ENCODE measurements around the gene SLC7A6.

The SLC7A6 gene

DNA sequence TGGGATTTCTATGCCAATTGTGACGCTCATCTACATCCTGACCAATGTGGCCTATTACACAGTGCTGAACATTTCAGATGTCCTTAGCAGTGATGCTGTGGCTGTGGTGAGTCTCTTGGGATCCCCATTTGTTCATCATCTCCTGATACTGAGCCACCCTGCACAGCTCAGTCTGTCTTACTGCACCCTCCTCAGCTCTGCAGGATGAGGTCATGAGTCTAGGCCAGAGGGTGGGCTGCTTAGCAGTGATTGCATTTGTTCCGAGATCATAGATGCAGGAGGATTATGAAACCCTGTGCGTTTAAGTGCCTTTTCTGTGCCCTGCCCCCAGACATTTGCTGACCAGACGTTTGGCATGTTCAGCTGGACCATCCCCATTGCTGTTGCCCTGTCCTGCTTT lies 26.9 kb downstream of the SLC7A6 start:
- peaks cover 81% of the 10 kb centered on the region for H3K36me3 Mint-ChIP-seq

DNA sequence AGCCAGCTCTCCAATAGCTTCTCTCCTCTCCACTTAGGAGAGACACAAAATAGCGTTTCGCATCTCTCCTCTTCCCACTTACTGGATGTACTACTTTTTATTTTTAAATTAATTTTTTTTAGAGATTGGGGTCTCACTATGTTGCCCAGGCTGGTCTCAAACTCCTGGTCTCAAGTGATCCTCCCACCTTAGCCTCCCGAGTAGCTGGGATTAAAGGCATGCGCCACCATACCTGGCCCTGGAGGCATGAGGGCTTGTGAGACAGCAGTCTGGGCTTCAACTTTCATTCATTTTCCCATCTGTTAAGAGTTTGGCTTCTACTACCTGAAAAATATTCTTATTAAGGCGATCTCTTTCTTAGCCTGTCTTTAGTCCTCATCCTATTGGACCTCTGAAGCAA lies 28.1 kb downstream of the SLC7A6 start:
- Mint-ChIP-seq H3K4me3 (no peak overlapping the region), H3K27ac (peak overlapping the region; percentile 79), H3K9me3 (no peaks in the 10 kb centered on the region), H3K36me3 (peaks cover 78% of the 10 kb centered on the region), H3K27me3 (no peaks in the 10 kb centered on the region), H3K4me1 (peaks cover 38% of the 10 kb centered on the region)
- ATAC-seq, result no peak

More for the DNA sequence above, 26.9 kb downstream of the SLC7A6 start:
- Mint-ChIP-seq H3K9me3 (no peaks in the 10 kb centered on the region), H3K4me1 (peaks cover 49% of the 10 kb centered on the region), H3K27ac (peak overlapping the region; percentile 79), H3K4me3 (no peak overlapping the region), H3K27me3 (no peaks in the 10 kb centered on the region)
- no peak for ATAC-seq

DNA sequence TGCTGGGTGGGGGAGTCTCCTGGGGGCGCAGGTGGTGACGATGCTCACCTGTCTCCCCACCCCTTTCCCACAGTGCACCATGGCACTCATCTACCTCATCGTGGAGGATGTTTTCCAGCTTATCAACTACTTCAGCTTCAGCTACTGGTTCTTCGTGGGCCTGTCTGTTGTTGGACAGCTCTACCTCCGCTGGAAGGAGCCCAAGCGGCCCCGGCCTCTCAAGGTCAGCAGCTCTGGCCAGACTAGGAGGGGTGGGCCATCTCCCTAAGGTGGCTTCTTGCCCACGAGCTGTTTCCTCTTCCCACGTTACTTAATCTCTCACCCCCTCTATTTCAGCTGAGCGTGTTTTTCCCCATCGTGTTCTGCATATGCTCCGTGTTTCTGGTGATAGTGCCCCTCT lies 32.0 kb downstream of the SLC7A6 start:
- Mint-ChIP-seq H3K36me3 (peaks cover 79% of the 10 kb centered on the region), H3K9me3 (no peaks in the 10 kb centered on the region), H3K27me3 (no peaks in the 10 kb centered on the region), H3K4me1 (peaks cover 18% of the 10 kb centered on the region), H3K4me3 (no peak overlapping the region), H3K27ac (peak overlapping the region; percentile 42)
- ATAC-seq, result no peak

DNA sequence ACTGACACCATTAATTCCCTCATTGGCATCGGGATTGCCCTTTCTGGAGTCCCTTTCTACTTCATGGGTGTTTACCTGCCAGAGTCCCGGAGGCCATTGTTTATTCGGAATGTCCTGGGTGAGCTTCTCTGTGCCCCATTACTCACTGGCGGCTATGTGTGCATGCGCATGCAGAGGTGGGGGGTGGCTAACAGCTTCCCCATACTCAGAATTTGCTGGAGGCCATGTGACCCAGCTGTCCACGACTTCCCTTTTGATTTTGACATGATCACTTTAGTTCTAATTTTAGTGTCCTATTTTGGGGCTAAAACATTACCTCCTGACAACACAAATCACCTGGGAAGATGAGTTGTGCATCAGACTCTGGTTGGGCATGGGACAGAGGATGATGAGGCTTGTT lies 32.4 kb downstream of the SLC7A6 start:
- no peak for ATAC-seq
- peak overlapping the region; percentile 42 for H3K27ac Mint-ChIP-seq
- H3K27me3 Mint-ChIP-seq, result no peaks in the 10 kb centered on the region
- peaks cover 14% of the 10 kb centered on the region for H3K4me1 Mint-ChIP-seq
- H3K9me3 Mint-ChIP-seq, result no peaks in the 10 kb centered on the region
- no peak overlapping the region for H3K4me3 Mint-ChIP-seq
- peaks cover 79% of the 10 kb centered on the region for H3K36me3 Mint-ChIP-seq

DNA sequence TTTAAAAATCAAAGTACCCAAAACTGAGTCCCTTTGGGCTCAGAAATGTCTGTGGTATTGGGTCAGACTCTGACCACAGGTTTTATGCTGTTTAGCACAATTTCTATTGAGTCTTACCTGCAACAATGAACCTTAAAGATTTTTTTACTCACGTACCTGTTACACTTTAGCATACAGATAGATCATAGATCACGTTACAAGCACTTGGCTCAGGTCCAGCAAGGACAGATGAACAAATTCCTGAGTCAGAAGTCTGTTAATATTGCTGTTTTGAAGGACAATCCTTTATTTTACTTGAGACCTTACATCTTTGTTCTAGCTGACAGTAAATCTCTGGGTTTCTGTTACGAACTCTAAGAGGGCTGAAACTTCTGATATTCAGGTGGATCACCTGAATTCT lies 33.6 kb downstream of the SLC7A6 start:
- Mint-ChIP-seq H3K36me3 (peaks cover 78% of the 10 kb centered on the region), H3K27me3 (no peaks in the 10 kb centered on the region)

DNA sequence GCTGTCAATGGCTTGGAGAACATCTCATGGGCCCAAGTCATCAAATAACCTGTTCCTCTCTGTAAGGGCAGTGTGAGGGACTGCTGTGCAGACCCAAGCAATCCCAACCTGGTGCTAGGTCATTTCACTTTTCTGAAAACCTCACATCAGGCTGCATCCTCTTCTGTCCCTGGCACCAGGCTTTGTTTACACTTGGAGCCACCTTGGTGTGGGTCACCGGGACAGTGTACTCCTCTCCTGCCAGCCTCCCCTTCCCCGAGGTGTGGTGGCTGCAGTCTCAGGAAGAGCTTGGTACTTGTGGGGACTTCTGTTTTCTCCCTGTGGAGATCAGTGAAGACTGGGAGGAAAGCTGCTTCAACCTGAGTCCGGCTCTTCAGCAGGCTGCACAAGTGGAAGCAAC lies 34.0 kb downstream of the SLC7A6 start:
- Mint-ChIP-seq H3K27ac (no peak overlapping the region), H3K4me3 (no peak overlapping the region), H3K4me1 (peaks cover 12% of the 10 kb centered on the region), H3K9me3 (no peaks in the 10 kb centered on the region), H3K27me3 (no peaks in the 10 kb centered on the region), H3K36me3 (peaks cover 77% of the 10 kb centered on the region)
- no peak for ATAC-seq

More for the DNA sequence above, 33.6 kb downstream of the SLC7A6 start:
- Mint-ChIP-seq H3K4me3 (no peak overlapping the region), H3K27ac (peak overlapping the region; percentile 42), H3K4me1 (peaks cover 12% of the 10 kb centered on the region), H3K9me3 (no peaks in the 10 kb centered on the region)
- no peak for ATAC-seq

DNA sequence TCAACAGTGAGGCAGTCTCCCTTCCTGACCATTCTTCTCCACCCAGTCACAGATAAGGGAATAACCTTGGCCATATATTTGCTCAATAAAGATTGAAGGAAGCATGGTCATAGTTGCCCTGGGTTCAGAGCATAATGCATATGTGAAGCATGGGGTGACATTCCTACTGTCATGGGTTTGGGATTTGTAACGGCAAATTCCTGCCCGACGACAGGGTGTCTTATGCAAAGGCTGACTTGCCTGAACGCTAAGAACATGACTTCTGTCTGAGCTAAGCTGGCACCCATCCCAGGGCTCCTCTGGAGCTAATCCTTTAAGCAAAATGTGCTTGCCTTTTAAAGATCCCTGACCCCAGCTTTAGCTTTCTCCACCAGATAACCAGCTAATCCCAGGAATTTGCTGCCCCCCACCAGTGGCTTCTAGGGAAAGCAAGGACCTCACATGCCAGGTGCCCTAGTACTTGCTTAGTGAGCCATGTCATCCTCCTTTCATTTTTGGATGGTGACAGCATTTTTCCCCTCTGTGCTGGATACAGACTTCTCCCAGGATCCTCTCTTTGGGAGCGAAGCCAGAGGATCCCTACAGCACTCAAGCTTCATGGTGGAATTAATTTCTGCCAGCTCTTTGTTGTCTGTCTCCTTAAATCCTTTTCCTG lies 34.7 kb downstream of the SLC7A6 start:
- Mint-ChIP-seq H3K9me3 (no peaks in the 10 kb centered on the region), H3K36me3 (peaks cover 77% of the 10 kb centered on the region), H3K4me3 (no peak overlapping the region)

DNA sequence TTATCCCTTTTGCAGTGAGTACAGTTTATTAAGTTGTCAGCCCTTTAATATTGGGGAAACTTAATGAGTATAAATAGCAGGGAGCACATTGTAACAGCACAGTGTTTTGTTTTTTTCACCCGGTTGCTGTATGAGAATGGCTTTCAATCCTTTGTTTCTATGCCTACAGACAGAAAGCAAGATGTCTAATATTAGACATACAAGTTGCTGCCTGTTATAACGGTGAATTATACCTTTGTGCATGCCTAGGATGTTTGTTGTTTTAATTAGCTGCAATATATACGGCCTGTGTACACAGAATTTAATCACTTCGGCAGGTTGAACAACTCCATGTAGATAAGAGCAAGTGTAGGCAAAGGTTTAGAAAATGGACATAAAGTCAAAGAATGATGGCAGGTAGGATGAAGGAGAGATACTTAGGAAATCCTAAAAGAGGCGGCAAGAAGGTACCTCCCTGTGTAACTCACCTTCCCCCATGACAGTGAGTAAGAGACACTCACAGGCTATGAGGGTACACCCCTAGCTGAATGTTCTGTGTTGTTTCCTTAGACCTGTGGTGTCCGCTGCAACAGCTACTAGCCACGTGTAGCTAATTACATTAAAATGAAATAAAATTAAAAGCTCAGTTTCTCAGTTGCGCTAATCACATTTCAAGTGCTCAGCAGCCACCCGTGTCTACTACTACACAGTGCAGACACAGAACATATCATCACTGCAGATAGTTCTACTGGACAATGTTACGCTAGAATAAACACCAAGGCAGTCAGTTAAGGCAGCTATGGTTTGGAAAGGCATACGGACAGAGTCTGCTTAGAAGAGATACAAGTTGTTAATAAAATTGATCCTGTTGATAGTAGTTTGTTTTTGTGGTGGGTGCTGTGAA lies 35.5 kb downstream of the SLC7A6 start:
- H3K27me3 Mint-ChIP-seq, result no peaks in the 10 kb centered on the region
- H3K36me3 Mint-ChIP-seq, result peaks cover 74% of the 10 kb centered on the region
- peaks cover 14% of the 10 kb centered on the region for H3K4me1 Mint-ChIP-seq
- no peak for ATAC-seq
- H3K4me3 Mint-ChIP-seq, result no peak overlapping the region
- H3K27ac Mint-ChIP-seq, result peak overlapping the region; percentile 75
- no peaks in the 10 kb centered on the region for H3K9me3 Mint-ChIP-seq

More for the DNA sequence above, 34.7 kb downstream of the SLC7A6 start:
- peaks cover 12% of the 10 kb centered on the region for H3K4me1 Mint-ChIP-seq
- no peaks in the 10 kb centered on the region for H3K27me3 Mint-ChIP-seq
- ATAC-seq, result no peak
- H3K27ac Mint-ChIP-seq, result peak overlapping the region; percentile 75

DNA sequence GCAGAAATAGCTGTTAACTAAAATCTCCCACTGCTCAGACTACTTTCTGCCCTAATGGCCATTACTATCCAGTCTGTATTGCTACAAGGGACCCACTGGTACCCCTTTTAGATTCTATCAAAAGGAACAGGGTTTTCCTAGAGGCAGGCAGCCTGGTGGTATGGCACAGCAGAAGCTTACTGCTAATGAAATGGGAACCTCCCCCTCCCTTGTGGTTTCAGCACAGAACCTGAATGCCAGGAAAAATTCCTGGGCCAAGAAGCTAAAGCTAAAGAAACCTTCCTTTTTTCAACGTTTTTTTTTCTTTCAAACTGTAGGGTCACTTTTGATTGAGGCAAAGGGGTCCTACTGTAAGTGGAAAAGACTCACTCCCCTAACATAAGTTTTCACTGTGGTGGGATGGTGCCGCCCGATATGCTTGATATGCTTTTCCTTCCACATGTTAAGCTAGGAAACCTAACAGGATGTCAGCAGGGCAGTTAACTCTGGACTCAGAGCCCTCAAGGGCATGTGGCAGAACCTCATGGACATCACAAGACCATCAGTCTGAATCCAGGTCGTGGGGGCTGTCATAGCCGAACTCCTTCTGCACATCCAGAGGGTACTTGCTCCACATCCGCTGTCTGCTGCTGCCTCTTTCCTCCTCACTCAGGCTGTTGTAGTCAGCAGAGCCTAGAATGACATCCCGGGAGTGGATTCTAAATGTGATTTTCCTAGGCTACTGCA lies 36.6 kb downstream of the SLC7A6 start:
- H3K36me3 Mint-ChIP-seq, result peaks cover 75% of the 10 kb centered on the region
- peak overlapping the region; percentile 62 for H3K27ac Mint-ChIP-seq
- no peaks in the 10 kb centered on the region for H3K9me3 Mint-ChIP-seq
- no peaks in the 10 kb centered on the region for H3K27me3 Mint-ChIP-seq
- H3K4me1 Mint-ChIP-seq, result peaks cover 24% of the 10 kb centered on the region
- ATAC-seq, result no peak
- no peak overlapping the region for H3K4me3 Mint-ChIP-seq

DNA sequence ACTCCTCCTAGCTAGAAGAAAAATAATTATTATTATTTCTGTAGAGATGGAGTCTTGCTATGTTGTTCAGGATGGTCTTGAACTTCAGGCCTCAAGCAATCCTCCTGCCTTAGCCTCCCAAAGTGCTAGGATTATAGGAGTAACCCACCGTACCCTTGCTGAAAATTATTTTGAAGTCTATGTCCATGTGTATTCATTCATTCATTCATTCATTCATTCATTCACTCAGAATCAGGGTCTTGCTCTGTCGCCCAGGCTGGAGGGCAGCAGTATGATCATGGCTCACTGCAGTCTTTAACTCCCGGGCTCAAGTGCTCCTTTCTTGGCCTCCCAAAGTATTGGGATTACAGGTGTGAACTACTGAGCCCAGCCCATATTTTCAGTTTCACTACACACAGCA lies 42.3 kb downstream of the SLC7A6 start:
- Mint-ChIP-seq H3K27me3 (no peaks in the 10 kb centered on the region), H3K36me3 (peaks cover 42% of the 10 kb centered on the region), H3K9me3 (no peaks in the 10 kb centered on the region), H3K4me3 (no peak overlapping the region), H3K27ac (no peak overlapping the region), H3K4me1 (peaks cover 32% of the 10 kb centered on the region)
- no peak for ATAC-seq

DNA sequence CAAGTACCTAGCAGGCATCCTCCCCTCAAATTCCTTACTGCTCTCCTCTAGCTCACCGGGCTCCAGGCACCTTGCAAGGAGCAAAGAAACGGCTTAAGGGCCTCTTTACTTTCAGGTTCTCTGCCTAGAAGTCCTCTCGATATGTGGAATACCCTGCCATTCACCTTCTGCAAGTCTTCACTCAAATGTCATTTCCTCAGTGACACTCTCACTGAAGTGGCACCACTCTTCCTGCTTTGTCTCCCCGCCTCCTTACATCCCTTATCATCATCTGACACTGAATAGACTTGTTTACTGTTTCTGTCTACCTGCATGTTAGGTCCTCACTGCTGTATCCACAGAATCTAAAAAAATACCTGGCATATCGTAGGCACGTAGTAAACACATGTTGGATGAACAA lies 45.5 kb downstream of the SLC7A6 start:
- Mint-ChIP-seq H3K4me1 (peaks cover 43% of the 10 kb centered on the region), H3K4me3 (peak overlapping the region; percentile 95), H3K27me3 (no peaks in the 10 kb centered on the region), H3K9me3 (no peaks in the 10 kb centered on the region), H3K36me3 (peaks cover 18% of the 10 kb centered on the region), H3K27ac (peak overlapping the region; percentile 88)
- no peak for ATAC-seq

DNA sequence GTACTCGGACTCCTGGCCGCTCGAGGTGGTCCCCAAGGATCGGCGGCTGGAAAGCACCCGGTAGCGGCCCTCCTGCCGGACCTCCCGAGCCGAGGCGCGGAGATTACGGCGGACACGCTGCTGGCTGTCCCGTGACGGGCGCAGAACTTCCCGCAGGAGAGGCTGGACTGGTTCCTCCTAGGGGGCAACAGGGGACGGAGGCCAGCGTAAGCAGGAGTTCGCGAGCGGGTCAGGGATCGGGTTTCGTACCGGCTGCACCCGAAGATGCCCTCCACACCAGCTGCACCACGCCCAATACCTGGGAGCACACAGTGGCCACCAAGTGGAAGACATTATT lies 46.1 kb downstream of the SLC7A6 start:
- H3K4me3 Mint-ChIP-seq, result peak overlapping the region; percentile 95
- no peaks in the 10 kb centered on the region for H3K9me3 Mint-ChIP-seq
- H3K4me1 Mint-ChIP-seq, result peaks cover 37% of the 10 kb centered on the region
- H3K27ac Mint-ChIP-seq, result peak overlapping the region; percentile 88
- H3K27me3 Mint-ChIP-seq, result no peaks in the 10 kb centered on the region
- no peak for ATAC-seq
- H3K36me3 Mint-ChIP-seq, result peaks cover 18% of the 10 kb centered on the region

DNA sequence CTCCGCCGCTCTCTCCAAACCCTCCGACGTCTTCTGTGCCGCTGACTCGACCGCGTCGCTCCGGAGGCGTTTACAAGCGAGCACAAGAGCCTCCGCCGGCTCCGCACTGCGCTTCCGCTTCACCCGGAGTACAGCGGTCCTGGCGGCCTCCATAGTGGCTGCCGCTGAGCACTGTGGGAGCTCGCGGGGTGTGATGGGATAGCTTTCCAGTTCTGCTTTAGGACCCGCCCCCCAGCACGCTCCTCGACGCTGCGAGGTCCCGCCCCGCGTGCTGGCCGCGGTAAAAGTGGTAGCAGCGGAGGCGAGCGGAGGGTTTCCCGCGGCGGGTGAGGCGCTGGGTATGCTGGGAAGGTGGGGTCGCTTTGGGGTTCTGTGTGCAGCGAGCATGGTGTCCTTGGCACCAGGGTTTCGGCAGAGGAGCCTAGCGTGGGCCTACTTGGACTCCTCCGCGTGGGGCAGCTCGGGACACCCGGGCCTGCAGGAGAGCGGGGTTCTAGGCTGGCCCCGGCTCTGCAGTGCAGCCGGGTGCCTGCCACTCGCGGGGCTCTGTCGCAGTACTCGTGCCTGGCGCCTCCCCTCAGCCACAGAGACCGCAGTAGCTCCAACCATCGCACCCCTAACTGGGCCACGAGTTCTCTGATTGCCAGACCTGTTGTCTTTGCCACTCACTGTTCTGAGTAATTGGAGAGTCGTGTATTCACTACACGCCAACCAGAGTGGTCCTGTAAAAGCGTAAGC lies 46.6 kb downstream of the SLC7A6 start, which contains the start of the genes PRMT7 and SLC7A6OS:
PRMT7 (plus strand) TSS at position 246 of the 738 bp plus-strand sequence. CDS start 4,961 bp downstream, outside the sequence.
SLC7A6OS (minus strand) TSS at position 173 of the 738 bp plus-strand sequence; CDS start at position 153, 20 bp downstream.
- H3K27me3 Mint-ChIP-seq, result no peaks in the 10 kb centered on the region
- H3K36me3 Mint-ChIP-seq, result peaks cover 18% of the 10 kb centered on the region
- peak; percentile 100 for ATAC-seq
- peaks cover 33% of the 10 kb centered on the region for H3K4me1 Mint-ChIP-seq
- peak within 1 kb of the TSS; percentile 88 for H3K27ac Mint-ChIP-seq
- H3K9me3 Mint-ChIP-seq, result no peaks in the 10 kb centered on the region
- H3K4me3 Mint-ChIP-seq, result peak within 1 kb of the TSS; percentile 95

DNA sequence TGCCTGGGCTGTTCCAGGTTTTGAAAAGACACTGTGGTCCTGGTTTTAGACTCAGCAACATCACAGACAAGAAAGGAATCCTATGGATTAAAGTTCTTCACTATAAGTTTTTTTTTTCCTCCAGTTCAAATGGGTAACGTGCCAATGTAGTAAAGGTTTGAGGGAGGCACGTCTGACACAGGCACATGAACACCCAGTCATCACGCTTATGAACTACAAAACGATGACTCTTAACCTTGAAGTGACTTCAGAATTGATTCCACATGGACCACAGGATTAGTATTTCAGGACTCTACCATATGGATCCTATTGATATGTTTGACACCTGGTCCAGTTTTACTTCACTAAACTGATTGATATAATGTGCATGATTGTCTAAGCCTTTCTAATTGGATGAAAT lies 48.8 kb downstream of the SLC7A6 start:
- no peak for ATAC-seq
- peaks cover 33% of the 10 kb centered on the region for H3K4me1 Mint-ChIP-seq
- no peaks in the 10 kb centered on the region for H3K9me3 Mint-ChIP-seq
- peaks cover 19% of the 10 kb centered on the region for H3K36me3 Mint-ChIP-seq
- no peaks in the 10 kb centered on the region for H3K27me3 Mint-ChIP-seq
- H3K27ac Mint-ChIP-seq, result no peak overlapping the region
- no peak overlapping the region for H3K4me3 Mint-ChIP-seq
